Left lung (tissue), 10 donors: ENCODE data around the gene PTPDC1. TPM values are rescaled to one million over a fixed set of nuclear protein-coding genes. Genes with fewer than 3 reads are reported as not detected.
"Not testable (repeated sequence)": the region's sequence is repeated elsewhere in the genome, so short reads cannot be mapped to it uniquely, and the experiment has no call there.

ENCODE experiments used
- ATAC-seq: fragments of 200-7000 bp; cut with Tn5 transposase; one replicate; pipeline ENCODE4 v1.9.1; 2020; ENCODE audit warnings: moderate library complexity
- DNase-seq, 4 donors: peaks; one replicate each; pipeline ENCODE4 v3.0.0-alpha.2; 2013 to 2020
- H3K27ac ChIP-seq, 2 donors: fragments of 200-600 bp; sonication (generic) in 1 of 2; one replicate each; pipeline versions ENCODE4 v1.5.0 to v1.8.0; 2020 to 2021
- H3K27me3 ChIP-seq, 2 donors: fragments of 200-600 bp; sonication (generic) in 1 of 2; one replicate each; pipeline versions ENCODE4 v1.5.0 to v1.8.0; 2020 to 2021
- H3K36me3 ChIP-seq, 2 donors: fragments of 200-600 bp; sonication (generic) in 1 of 2; one replicate each; pipeline versions ENCODE4 v1.5.0 to v1.8.0; 2020 to 2021
- H3K4me1 ChIP-seq, 2 donors: fragments of 200-600 bp; one replicate each; pipeline ENCODE4 v1.8.0; 2021
- H3K4me3 ChIP-seq, 2 donors: fragments of 200-600 bp; sonication (generic) in 1 of 2; one replicate each; pipeline versions ENCODE4 v1.5.0 to v1.8.0; 2020 to 2021; ENCODE audit warnings: mild to moderate bottlenecking in 1 of 2
- H3K9me3 ChIP-seq, 2 donors: fragments of 200-600 bp; sonication (generic) in 1 of 2; one replicate each; pipeline versions ENCODE4 v1.5.0 to v1.8.0; 2020 to 2021
- CTCF ChIP-seq, 2 donors: fragments of 200-600 bp; sonication (generic) in 1 of 2; IDR thresholded peaks; one replicate each; pipeline versions ENCODE4 v1.5.0 to v1.8.0; 2021; ENCODE audit warnings: antibody characterized with exemption in 2 of 2
- intact Hi-C, 2 donors: fragments of 100-400 bp; cut with DNase I; formaldehyde crosslinking; loops; one replicate each; pipeline versions ENCODE4 v1.11.2 to v1.14.2; 2022
- polyA plus RNA-seq, 6 donors: library from polyadenylated mRNA; unstranded; fragments of 120-200 nt; gene quantifications; one replicate each; pipeline ENCODE4 v1.2.1, GENCODE V29; 2013; ENCODE audit not compliant: insufficient read length in 6 of 6
- total RNA-seq, 2 donors: library from RNA; stranded (reverse); fragmentation: NEBNext Ultra II Directional; extraction: Animal tissue kit (Norgen Biotek cat#: 25700); gene quantifications; one replicate each; pipeline ENCODE4 v1.2.1, GENCODE V29; 2021
- donor health status: DM: no; HTN: yes; CAD: no.
- donor health status: DM: no; HTN: no; CAD: no.

The PTPDC1 gene
- total and polyA plus RNA-seq, 8 donors = 9.2 to 18.7 (median 15.4) TPM

GRCh38 chr9:94112716-94113465 lies 28.6 kb downstream of the PTPDC1 start:
- ATAC-seq = no peak
- intact Hi-C loops = no loop called here
- no peak for DNase-seq
- Histone ChIP-seq H3K27me3 (no peaks in the 10 kb centered on the region), H3K4me3 (no peak overlapping the region), H3K27ac (no peak overlapping the region), H3K9me3 (no peaks in the 10 kb centered on the region), H3K4me1 (no peaks in the 10 kb centered on the region), H3K36me3 (no peaks in the 10 kb centered on the region)
- TF ChIP-seq CTCF (IDR thresholded peaks at IDR 0.05) = no peak

- DNase-seq, H3K4me3 ChIP-seq, H3K27me3 ChIP-seq, intact Hi-C loops, H3K4me1 ChIP-seq, ATAC-seq, H3K36me3 ChIP-seq, H3K9me3 ChIP-seq, H3K27ac ChIP-seq: not testable (repeated sequence)
These were observed 35.8 kb downstream of the PTPDC1 start for GRCh38 chr9:94120088-94120487.

- H3K27me3 ChIP-seq = no peaks in the 10 kb centered on the region
- no peak overlapping the region for H3K4me3 ChIP-seq
- DNase-seq (no peak), ATAC-seq (no peak)
- H3K9me3 ChIP-seq = peaks cover 0 to 15% of the 10 kb centered on the region in 2 donors
- no peak for TF ChIP-seq CTCF (IDR thresholded peaks at IDR 0.05)
- no peaks in the 10 kb centered on the region for H3K36me3 ChIP-seq
- no peak overlapping the region for H3K27ac ChIP-seq
- intact Hi-C loops = no loop called here
- no peaks in the 10 kb centered on the region for H3K4me1 ChIP-seq
These were observed 36.7 kb downstream of the PTPDC1 start for GRCh38 chr9:94120854-94121376.

GRCh38 chr9:94126844-94127243 lies 42.6 kb downstream of the PTPDC1 start:
- Histone ChIP-seq H3K9me3 (peaks cover 0 to 45% of the 10 kb centered on the region in 2 donors), H3K4me3 (no peak overlapping the region), H3K36me3 (no peaks in the 10 kb centered on the region), H3K4me1 (no peaks in the 10 kb centered on the region), H3K27ac (no peak overlapping the region), H3K27me3 (no peaks in the 10 kb centered on the region)
- no peak for ATAC-seq
- intact Hi-C loops = no loop called here
- no peak for TF ChIP-seq CTCF (IDR thresholded peaks at IDR 0.05)
- no peak for DNase-seq

- no peak for ATAC-seq
- H3K27me3 ChIP-seq = no peaks in the 10 kb centered on the region
- TF ChIP-seq CTCF (IDR thresholded peaks at IDR 0.05) = no peak
- peaks cover 0 to 45% of the 10 kb centered on the region in 2 donors for H3K9me3 ChIP-seq
- no peaks in the 10 kb centered on the region for H3K4me1 ChIP-seq
- no peak overlapping the region for H3K4me3 ChIP-seq
- no peak for DNase-seq
- no peaks in the 10 kb centered on the region for H3K36me3 ChIP-seq
- no peak overlapping the region for H3K27ac ChIP-seq
- intact Hi-C loops = no loop called here
These were observed 43.5 kb downstream of the PTPDC1 start for GRCh38 chr9:94127806-94128205.
